WTC11 (cell line): Measurements from ENCODE around the gene EPX. TPM values are rescaled to one million over a fixed set of nuclear protein-coding genes. Genes with fewer than 3 reads are reported as not detected.

Source experiments
- AFF4 ChIP-seq: sonication (generic); formaldehyde crosslinking; IDR thresholded peaks from 2 replicates; pipeline ENCODE4 v1.8.1; 2023; ENCODE audit warnings: mild to moderate bottlenecking, missing genetic modification reagents, borderline replicate concordance
- ATF1 ChIP-seq: sonication (generic); formaldehyde crosslinking; IDR thresholded peaks from 2 replicates; pipeline ENCODE4 v1.8.1; 2023; ENCODE audit warnings: mild to moderate bottlenecking, moderate library complexity, missing genetic modification reagents
- ATF6 ChIP-seq: sonication (generic); formaldehyde crosslinking; IDR thresholded peaks from 2 replicates; pipeline ENCODE4 v1.8.1; 2023; ENCODE audit warnings: mild to moderate bottlenecking, missing genetic modification reagents
- CBFB ChIP-seq: sonication (generic); formaldehyde crosslinking; IDR thresholded peaks from 2 replicates; pipeline ENCODE4 v1.8.1; 2022; ENCODE audit warnings: mild to moderate bottlenecking, low read depth, missing genetic modification reagents
- CDX4 ChIP-seq: fragments of 250-450 bp; sonication (Bioruptor Pico); IDR thresholded peaks from 2 replicates; pipeline ENCODE4 v1.9.0; 2021; ENCODE audit warnings: moderate library complexity, mild to moderate bottlenecking, inconsistent platforms, borderline replicate concordance
- CREM ChIP-seq: sonication (generic); formaldehyde crosslinking; IDR thresholded peaks from 2 replicates; pipeline ENCODE4 v1.8.1; 2022; ENCODE audit warnings: mild to moderate bottlenecking, missing genetic modification reagents, moderate library complexity
- GABPB1 ChIP-seq: sonication (generic); formaldehyde crosslinking; IDR thresholded peaks from 2 replicates; pipeline ENCODE4 v1.8.1; 2023; ENCODE audit warnings: mild to moderate bottlenecking, missing genetic modification reagents
- GTF2I ChIP-seq: fragments of 250-450 bp; sonication (Bioruptor Pico); conservative IDR thresholded peaks from 2 replicates; pipeline ENCODE4 v1.4.0; 2021; ENCODE audit warnings: mild to moderate bottlenecking
- MLX ChIP-seq: sonication (generic); formaldehyde crosslinking; IDR thresholded peaks from 2 replicates; pipeline ENCODE4 v1.8.1; 2023; ENCODE audit warnings: mild to moderate bottlenecking, missing genetic modification reagents, moderate library complexity
- NR3C1 ChIP-seq: sonication (generic); formaldehyde crosslinking; conservative IDR thresholded peaks from 2 replicates; pipeline ENCODE4 v1.8.1; 2023; ENCODE audit warnings: low read depth, mild to moderate bottlenecking, missing genetic modification reagents
- OVOL2 ChIP-seq: fragments of 250-450 bp; sonication (Bioruptor Pico); IDR thresholded peaks from 2 replicates; pipeline ENCODE4 v1.9.0; 2021; ENCODE audit warnings: mild to moderate bottlenecking, borderline replicate concordance
- PRDM15 ChIP-seq: sonication (generic); formaldehyde crosslinking; IDR thresholded peaks from 2 replicates; pipeline ENCODE4 v1.8.0; 2022; ENCODE audit warnings: missing genetic modification reagents
- PREB ChIP-seq: sonication (generic); formaldehyde crosslinking; IDR thresholded peaks from 2 replicates; pipeline ENCODE4 v1.8.1; 2022; ENCODE audit warnings: mild to moderate bottlenecking, missing genetic modification reagents, moderate library complexity, borderline replicate concordance
- SMAD3 ChIP-seq: sonication (generic); formaldehyde crosslinking; IDR thresholded peaks from 2 replicates; pipeline ENCODE4 v1.8.0; 2022; ENCODE audit warnings: missing genetic modification reagents, mild to moderate bottlenecking, borderline replicate concordance
- SP1 ChIP-seq: sonication (generic); formaldehyde crosslinking; conservative IDR thresholded peaks from 2 replicates; pipeline ENCODE4 v1.8.1; 2022; ENCODE audit warnings: missing genetic modification reagents
- TCF7 ChIP-seq: sonication (generic); formaldehyde crosslinking; IDR thresholded peaks from 2 replicates; pipeline ENCODE4 v1.8.0; 2022; ENCODE audit warnings: mild to moderate bottlenecking, low read depth, missing genetic modification reagents, moderate library complexity
- TEAD4 ChIP-seq: sonication (generic); formaldehyde crosslinking; IDR thresholded peaks from 2 replicates; pipeline ENCODE4 v1.8.0; 2022; ENCODE audit warnings: mild to moderate bottlenecking, missing genetic modification reagents
- USF2 ChIP-seq: sonication (generic); formaldehyde crosslinking; IDR thresholded peaks from 2 replicates; pipeline ENCODE4 v1.8.1; 2023; ENCODE audit warnings: mild to moderate bottlenecking, missing genetic modification reagents, moderate library complexity
- ZNF121 ChIP-seq: sonication (generic); formaldehyde crosslinking; IDR thresholded peaks from 2 replicates; pipeline ENCODE4 v1.8.0; 2023; ENCODE audit warnings: missing genetic modification reagents
- ZNF219 ChIP-seq: sonication (generic); formaldehyde crosslinking; IDR thresholded peaks from 2 replicates; pipeline ENCODE4 v1.8.0; 2023; ENCODE audit warnings: missing genetic modification reagents, mild to moderate bottlenecking, borderline replicate concordance
- ZNF416 ChIP-seq: fragments of 250-450 bp; sonication (Bioruptor Pico); IDR thresholded peaks from 2 replicates; pipeline ENCODE4 v1.9.0; 2021; ENCODE audit warnings: mild to moderate bottlenecking, inconsistent platforms
- ZNF423 ChIP-seq: fragments of 250-450 bp; sonication (Bioruptor Pico); IDR thresholded peaks from 2 replicates; pipeline ENCODE4 v2.1.2; 2022; ENCODE audit warnings: mild to moderate bottlenecking, moderate library complexity
- ZSCAN18 ChIP-seq: fragments of 250-450 bp; sonication (Bioruptor Pico); IDR thresholded peaks from 2 replicates; pipeline ENCODE4 v2.1.2; 2022; ENCODE audit warnings: mild to moderate bottlenecking, moderate library complexity
- total RNA-seq: library from RNA; stranded (reverse); gene quantifications from 3 replicates; pipeline ENCODE4 v1.2.3, GENCODE V29; 2021

EPX gene
- total RNA-seq, 1 experiment from 2014 or later = not detected

GRCh38 chr17:58219007-58219788, 26.7 kb downstream of the EPX start, which contains the start of gene MKS1 (continued):
- no peak for TF ChIP-seq AFF4 (CRISPR knock-in tag)
- TF ChIP-seq ATF1 (CRISPR knock-in tag) = no peak
- TF ChIP-seq SMAD3 (CRISPR knock-in tag) = 0 out of 2 replicates have a peak, but pooled peaks have one; percentile 36
- peak; percentile 68 for TF ChIP-seq GABPB1
- no peak for TF ChIP-seq NR3C1
- no peak for TF ChIP-seq ZNF416 (CRISPR knock-in tag)
- TF ChIP-seq ZNF219 (CRISPR knock-in tag) = no peak
- TF ChIP-seq TCF7 = no peak
- no peak for TF ChIP-seq OVOL2 (CRISPR knock-in tag)
- TF ChIP-seq CREM = peak; percentile 91; the same call in 1 of the 2 replicates
- TF ChIP-seq PREB (CRISPR knock-in tag) = no peak; the same call in 1 of the 2 replicates
- no peak for TF ChIP-seq ZSCAN18
- TF ChIP-seq SP1 (CRISPR knock-in tag) = peak; percentile 66
- TF ChIP-seq ATF6 (CRISPR knock-in tag) = no peak
- no peak for TF ChIP-seq TEAD4
- TF ChIP-seq ZNF423 = no peak
- no peak for TF ChIP-seq USF2 (CRISPR knock-in tag)
- TF ChIP-seq MLX (CRISPR knock-in tag) = no peak
- no peak for TF ChIP-seq CDX4 (CRISPR knock-in tag)
- no peak for TF ChIP-seq ZNF121
- no peak for TF ChIP-seq CBFB (CRISPR knock-in tag)
- TF ChIP-seq PRDM15 (CRISPR knock-in tag) = no peak
- TF ChIP-seq GTF2I (CRISPR knock-in tag) = no peak
